MM.1S (cell line): Measurements from ENCODE around the gene TRAPPC3.

ENCODE experiments used
- EZH2 ChIP-seq: fragments of 300-600 bp; sonication (generic); optimal IDR thresholded peaks from 2 replicates; pipeline ENCODE3; 2017; ENCODE audit warnings: low read depth, mild to moderate bottlenecking, antibody characterized with exemption, low read length, mixed read lengths
- EZH2phosphoT487 ChIP-seq: fragments of 300-600 bp; sonication (generic); IDR thresholded peaks from 2 replicates; pipeline ENCODE4 v1.6.1; 2018; ENCODE audit warnings: antibody characterized with exemption, low read length
- TF ChIP-seq, protein P1 (sequence below): fragments of 300-600 bp; sonication (generic); IDR thresholded peaks from 2 replicates; pipeline ENCODE4 v1.5.1; 2016; ENCODE audit warnings: antibody characterized with exemption, low read length, mixed read lengths

DNA sequence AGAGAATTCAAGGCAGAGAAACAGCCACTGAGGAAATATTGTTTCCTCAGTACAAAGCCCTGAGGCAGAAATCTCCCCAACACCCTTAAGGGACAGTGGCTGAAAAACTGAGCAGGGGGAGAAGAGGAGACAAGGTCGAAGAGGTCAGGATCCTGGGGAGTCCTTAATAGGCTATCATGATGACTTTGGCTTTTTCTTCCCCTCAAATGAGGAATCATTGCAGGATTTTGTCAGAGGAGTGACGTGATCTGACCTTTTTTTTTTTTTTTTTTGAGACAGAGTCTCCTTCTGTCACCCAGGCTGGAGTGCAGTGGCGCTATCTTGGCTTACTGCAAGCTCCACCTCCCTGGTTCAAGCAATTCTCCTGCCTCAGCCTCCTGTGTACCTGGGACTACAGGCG, 16.9 kb upstream of the TRAPPC3 start:
- TF ChIP-seq, protein P1, sequence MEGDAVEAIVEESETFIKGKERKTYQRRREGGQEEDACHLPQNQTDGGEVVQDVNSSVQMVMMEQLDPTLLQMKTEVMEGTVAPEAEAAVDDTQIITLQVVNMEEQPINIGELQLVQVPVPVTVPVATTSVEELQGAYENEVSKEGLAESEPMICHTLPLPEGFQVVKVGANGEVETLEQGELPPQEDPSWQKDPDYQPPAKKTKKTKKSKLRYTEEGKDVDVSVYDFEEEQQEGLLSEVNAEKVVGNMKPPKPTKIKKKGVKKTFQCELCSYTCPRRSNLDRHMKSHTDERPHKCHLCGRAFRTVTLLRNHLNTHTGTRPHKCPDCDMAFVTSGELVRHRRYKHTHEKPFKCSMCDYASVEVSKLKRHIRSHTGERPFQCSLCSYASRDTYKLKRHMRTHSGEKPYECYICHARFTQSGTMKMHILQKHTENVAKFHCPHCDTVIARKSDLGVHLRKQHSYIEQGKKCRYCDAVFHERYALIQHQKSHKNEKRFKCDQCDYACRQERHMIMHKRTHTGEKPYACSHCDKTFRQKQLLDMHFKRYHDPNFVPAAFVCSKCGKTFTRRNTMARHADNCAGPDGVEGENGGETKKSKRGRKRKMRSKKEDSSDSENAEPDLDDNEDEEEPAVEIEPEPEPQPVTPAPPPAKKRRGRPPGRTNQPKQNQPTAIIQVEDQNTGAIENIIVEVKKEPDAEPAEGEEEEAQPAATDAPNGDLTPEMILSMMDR = no peak
- TF ChIP-seq EZH2phosphoT487 (no peak), EZH2 (no peak)
